ENCODE measurements around the gene PELI1.

- TF ChIP-seq, protein P1, sequence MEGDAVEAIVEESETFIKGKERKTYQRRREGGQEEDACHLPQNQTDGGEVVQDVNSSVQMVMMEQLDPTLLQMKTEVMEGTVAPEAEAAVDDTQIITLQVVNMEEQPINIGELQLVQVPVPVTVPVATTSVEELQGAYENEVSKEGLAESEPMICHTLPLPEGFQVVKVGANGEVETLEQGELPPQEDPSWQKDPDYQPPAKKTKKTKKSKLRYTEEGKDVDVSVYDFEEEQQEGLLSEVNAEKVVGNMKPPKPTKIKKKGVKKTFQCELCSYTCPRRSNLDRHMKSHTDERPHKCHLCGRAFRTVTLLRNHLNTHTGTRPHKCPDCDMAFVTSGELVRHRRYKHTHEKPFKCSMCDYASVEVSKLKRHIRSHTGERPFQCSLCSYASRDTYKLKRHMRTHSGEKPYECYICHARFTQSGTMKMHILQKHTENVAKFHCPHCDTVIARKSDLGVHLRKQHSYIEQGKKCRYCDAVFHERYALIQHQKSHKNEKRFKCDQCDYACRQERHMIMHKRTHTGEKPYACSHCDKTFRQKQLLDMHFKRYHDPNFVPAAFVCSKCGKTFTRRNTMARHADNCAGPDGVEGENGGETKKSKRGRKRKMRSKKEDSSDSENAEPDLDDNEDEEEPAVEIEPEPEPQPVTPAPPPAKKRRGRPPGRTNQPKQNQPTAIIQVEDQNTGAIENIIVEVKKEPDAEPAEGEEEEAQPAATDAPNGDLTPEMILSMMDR (IDR thresholded peaks at IDR 0.05; ENCODE audit: control extremely low read depth in 1 of 3, insufficient read depth in 1 of 3, low read depth in 1 of 3, low read length in 3 of 3), result 0 out of 4 replicates have a peak, but pooled peaks of 1 of the 3 experiments have one; percentile 6
- TF ChIP-seq POLR2A (IDR thresholded peaks at IDR 0.05; ENCODE audit: control extremely low read depth in 1 of 2, low read depth in 2 of 2, low read length in 2 of 2) (peak; percentile 81 to 94), EZH2 (IDR thresholded peaks at IDR 0.05; ENCODE audit: low read depth, low read length, severe bottlenecking) (no peak)
Observed at GRCh38 chr2:64144057-64145013, at the start of gene PELI1.
